HG03432 (cell line): ENCODE results near the gene RNF13.
A peak's percentile ranks its signal among the peaks of the same experiment; 100 is the strongest.
"Not testable (repeated sequence)": the region's sequence is repeated elsewhere in the genome, so short reads cannot be mapped to it uniquely, and the experiment has no call there.

Source experiments
- ATAC-seq: cut with Tn5 transposase; IDR thresholded peaks from one replicate; pipeline ENCODE4 v1.9.1; 2021; ENCODE audit warnings: mild to moderate bottlenecking, moderate library complexity; ENCODE audit not compliant: unreplicated experiment

RNF13 gene

GRCh38 chr3:149947231-149947630, 134.2 kb downstream of the RNF13 start:
- no peak for ATAC-seq

DNA sequence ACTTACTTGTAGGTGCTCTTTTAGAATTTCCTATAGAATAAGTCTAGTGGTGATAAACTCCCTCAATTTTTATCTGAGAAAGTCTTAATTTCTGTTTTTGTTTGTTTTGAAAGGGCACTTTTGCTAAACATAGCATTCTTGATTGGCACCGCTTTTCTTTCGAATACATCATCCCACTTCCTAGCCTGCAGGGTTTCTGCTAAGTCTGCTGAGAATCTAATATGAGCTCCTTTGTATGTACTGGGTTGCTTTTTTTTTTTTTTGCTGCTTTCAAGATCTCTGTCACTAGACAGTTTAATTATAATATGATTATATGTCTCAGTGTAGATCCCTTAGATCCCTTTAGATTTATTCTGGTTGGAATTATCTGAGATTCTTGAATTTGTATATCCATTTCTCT, 136.2 kb downstream of the RNF13 start:
- ATAC-seq, result no peak

DNA sequence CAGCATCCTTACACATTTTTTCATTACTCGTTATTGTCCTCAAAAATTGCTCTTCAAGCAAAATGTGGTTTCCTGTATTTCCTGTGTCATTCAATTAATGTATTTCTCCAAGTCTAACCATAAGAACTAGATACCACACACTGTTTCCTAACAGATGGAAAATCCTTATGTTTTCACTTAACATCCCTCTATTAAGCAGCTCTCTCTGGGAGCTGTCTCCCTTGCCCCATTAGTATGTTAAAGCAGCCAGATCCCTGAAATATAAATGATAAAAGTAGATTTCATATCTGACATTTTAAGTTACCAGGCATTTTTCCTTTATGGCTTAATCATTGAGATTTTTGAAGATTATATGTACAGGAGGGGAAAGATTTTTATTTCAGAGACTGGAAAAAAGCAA, 141.8 kb downstream of the RNF13 start:
- no peak for ATAC-seq

- no peak for ATAC-seq
Observed at GRCh38 chr3:149955449-149955848, 142.4 kb downstream of the RNF13 start.

DNA sequence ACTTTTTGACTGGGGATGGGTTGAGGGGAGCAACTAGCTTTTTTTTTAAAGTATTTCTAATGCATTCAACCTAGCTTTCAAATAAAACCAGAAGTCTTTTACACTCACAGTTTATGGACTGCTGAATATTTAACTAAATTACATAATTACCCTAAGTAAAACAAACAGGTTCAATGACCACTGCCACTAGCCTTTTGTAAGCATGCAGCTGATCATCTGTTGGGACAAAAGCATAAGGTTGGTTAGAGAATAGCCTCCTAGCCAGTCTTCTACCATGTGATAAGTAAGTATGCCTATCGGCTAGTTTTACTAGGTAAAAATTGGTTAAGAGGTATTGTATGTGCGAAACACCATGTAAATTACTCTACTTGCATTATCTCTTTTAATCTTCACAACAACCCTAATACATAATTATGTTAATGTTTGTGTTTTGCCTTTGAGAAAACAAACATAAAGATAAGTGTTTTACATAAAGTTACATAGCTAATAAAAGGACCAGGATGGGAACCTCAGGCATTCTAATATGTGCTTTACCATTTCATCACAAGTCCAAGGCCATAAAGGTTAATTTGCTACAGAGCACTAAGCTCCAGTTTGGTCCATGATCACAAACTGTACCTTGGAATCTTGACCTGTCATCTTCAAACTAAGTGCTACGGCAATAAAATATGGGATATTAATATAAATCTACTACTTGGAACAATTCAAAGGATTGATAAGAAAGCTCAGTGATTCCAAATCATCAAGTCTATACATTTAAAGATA, 144.5 kb downstream of the RNF13 start:
- ATAC-seq, result no peak

- no peak for ATAC-seq
Observed at GRCh38 chr3:149958171-149958796, 145.3 kb downstream of the RNF13 start.

GRCh38 chr3:149959443-149959842, 146.4 kb downstream of the RNF13 start:
- ATAC-seq, result no peak

DNA sequence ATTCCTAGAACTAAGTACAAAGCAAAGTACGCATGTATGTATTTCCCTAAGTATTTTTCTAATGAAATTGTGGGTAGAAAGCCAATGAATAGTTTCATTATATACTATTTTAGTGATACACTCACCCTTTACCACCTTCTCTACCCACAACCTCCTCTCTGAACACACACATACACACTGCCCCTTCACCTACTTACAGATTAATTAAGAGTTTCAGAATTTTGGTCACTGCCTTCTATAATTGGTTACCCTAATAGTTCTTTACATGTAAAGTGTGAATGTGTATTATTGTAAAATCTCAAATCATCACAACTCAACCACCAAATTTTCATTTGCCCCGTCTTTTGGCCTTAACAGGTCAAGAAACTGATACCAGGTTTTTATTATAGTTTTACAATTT, 150.5 kb downstream of the RNF13 start:
- no peak for ATAC-seq

GRCh38 chr3:149964291-149964690, 151.3 kb downstream of the RNF13 start:
- no peak for ATAC-seq

DNA sequence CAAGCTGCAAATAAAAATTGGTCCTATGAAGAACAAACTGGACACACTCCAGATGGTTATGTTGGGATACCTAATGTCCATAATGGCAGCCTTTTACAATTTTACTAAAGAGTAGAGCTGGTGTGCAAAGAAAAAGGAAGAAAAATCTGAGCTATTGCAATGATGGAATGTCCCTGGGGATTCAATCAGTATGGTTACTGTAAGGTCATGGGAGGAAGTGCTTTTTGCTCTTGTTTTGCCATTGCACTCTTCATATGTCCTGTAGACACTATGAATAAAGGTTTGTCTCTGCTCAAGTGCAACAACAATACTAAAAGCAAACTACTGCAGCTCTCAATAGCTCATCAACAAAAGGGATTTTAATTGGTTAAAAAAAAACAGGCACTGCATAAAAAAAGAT, 152.3 kb downstream of the RNF13 start:
- ATAC-seq, result no peak

- ATAC-seq, result no peak
Observed at GRCh38 chr3:149967086-149967685, 154.2 kb downstream of the RNF13 start.

DNA sequence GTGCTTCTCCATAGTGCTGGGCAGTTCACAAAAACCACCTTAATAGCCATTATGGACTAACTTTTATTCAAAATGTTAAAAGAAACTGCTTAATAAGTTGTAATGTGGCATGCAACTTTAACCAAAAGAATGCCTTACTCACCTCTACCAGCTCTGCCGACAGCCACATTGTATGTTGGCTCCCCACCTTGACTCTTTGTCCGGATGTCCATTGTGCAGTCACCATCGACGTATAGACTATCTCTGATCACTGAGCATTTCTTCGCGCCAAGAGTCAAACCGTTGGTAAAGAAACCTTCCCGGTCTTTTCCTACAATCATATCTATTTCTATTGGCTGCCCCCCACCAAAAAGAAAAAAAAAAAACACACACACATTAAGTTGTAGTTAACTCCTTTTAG, 155.2 kb downstream of the RNF13 start:
- ATAC-seq, result no peak

- no peak for ATAC-seq
Observed at GRCh38 chr3:149969110-149969939, 156.3 kb downstream of the RNF13 start.

GRCh38 chr3:149969940-149970715, 157.1 kb downstream of the RNF13 start:
- ATAC-seq, result peak; percentile 70

- peak; percentile 53 for ATAC-seq
Observed at GRCh38 chr3:149970716-149971402, 157.8 kb downstream of the RNF13 start, which contains the start of gene PFN2. Gene PFN2, minus strand, starts transcription at chr3:149970895. Its CDS starts 39 bp downstream, at chr3:149970856.

DNA sequence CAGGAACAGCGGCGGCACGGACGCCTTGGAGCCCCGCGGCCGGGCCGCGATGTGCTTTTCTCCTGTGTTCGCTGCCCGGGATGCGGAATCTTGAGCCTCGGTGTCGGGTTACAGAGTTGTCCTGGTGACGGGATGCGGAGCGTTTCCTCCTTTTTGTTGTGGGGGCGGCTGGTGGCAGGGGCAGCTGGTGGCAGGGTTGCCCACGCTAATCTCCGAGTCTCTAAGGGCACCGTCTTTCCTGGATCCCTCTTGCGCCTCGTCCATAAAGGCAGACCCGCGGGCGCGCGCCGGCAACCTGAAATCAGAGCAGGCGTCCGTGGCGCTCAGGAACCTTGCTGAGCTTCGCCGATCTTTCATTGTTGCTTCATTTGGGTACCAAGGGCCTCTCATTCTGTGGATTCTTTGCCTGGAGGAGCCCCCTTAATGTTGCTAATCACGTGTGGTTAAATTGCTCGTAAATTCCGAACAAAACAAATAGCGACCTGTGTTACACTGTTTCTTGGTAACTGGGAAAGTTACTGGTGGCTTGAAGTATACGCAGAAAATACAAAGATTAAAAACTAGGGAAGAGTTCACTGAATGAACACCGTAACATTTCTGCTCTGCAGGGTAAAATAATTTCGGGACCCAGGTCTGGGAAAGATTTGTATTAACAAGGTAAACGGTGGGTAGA, 158.5 kb downstream of the RNF13 start:
- ATAC-seq, result peak; percentile 23

- ATAC-seq, result no peak
Observed at GRCh38 chr3:149975919-149976318, 162.9 kb downstream of the RNF13 start.

DNA sequence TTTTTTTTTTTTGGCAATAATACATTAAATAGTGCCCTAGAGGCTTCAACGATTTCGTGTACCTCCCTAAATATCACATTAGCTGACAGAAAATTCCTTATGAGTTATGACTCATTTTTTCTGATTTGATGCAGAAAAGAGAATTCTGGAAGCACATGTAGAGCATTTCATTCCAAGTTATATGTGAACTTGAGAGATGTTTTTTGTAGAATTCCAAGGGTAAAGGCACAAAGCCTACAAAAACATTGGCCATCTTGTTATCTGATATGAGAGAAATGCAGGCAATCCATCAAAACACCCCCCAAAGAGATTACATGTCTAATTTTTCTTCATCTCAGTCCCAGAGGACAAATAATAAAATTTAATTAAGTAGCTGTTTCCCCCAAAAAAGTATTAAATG, 164.4 kb downstream of the RNF13 start:
- ATAC-seq, result no peak

DNA sequence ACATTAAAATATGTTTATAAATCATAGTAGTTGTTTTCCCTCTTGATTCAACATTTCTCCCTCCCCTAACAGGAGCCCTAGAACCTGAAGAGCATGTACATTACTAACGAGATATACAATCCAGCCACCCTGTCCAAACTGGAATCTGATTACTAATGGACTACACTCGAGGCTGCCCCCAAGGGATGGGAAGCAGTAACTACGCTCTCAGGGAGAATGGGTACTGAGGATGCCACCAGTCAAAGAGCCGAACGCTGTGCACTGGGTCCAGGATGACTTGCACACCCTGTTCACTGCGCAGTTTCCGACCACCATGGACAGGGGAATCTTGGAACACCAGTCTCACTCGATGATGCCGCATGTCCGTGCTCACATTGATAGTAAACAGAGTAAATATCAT, 169.0 kb downstream of the RNF13 start:
- ATAC-seq, result not testable (repeated sequence)
